ENCODE results near the gene MRPL53. TPM values are rescaled to one million over a fixed set of nuclear protein-coding genes. Genes with fewer than 3 reads are reported as not detected.
"Not testable (repeated sequence)": the region's sequence is repeated elsewhere in the genome, so short reads cannot be mapped to it uniquely, and the experiment has no call there.

MRPL53 gene
- total and polyA plus RNA-seq, 2 experiments from 2014 or later: 18.5 to 71.0 TPM

- no peaks in the 10 kb centered on the region for H4K20me1 ChIP-seq (ENCODE audit: insufficient read depth)
- no peaks in the 10 kb centered on the region for H3K27me3 ChIP-seq (replicated peaks; ENCODE audit: insufficient read depth)
- H3K4me3 ChIP-seq: peak overlapping the region; percentile 90
- H2AFZ ChIP-seq: peak overlapping the region; percentile 83
- H3K36me3 ChIP-seq (ENCODE audit: low read depth): no peaks in the 10 kb centered on the region; the same call in 1 of the 2 replicates
- peak overlapping the region; percentile 92 for H3K27ac ChIP-seq
- no peaks in the 10 kb centered on the region; the same call in 1 of the 2 replicates for H3K4me1 ChIP-seq (ENCODE audit: insufficient read depth)
- peak overlapping the region; percentile 89 for H3K4me2 ChIP-seq (ENCODE audit: unreplicated experiment)
- peaks cover 11% of the 10 kb centered on the region for H3F3A ChIP-seq (ENCODE audit: insufficient read depth)
- H3K9ac ChIP-seq: peak overlapping the region; percentile 93
- TF ChIP-seq EZH2 (IDR thresholded peaks at IDR 0.05; ENCODE audit: insufficient read depth, poor library complexity, severe bottlenecking) (no peak), EZH2phosphoT487 (IDR thresholded peaks at IDR 0.05; ENCODE audit: insufficient read depth, low read depth) (no peak)
- peak; percentile 47 for DNase-seq
- WGBS, 2 experiments (ENCODE audit: low coverage in 1 of 2, low lambda C conversion rate in 2 of 2, missing lambda C conversion rate in 2 of 2): 1% methylated on average over 13 of the region's 13 CpGs
- H3K9me3 ChIP-seq (ENCODE audit: low read depth): no peaks in the 10 kb centered on the region
- H3K79me2 ChIP-seq (ENCODE audit: insufficient read depth): peaks cover 41% of the 10 kb centered on the region
- no peaks in the 10 kb centered on the region for H3K9me2 ChIP-seq (ENCODE audit: insufficient read depth)
- in situ Hi-C loops (cut with MboI): no loop called here
Measured at GRCh38 chr2:74464406-74464805, 8.1 kb downstream of the MRPL53 start.

DNA sequence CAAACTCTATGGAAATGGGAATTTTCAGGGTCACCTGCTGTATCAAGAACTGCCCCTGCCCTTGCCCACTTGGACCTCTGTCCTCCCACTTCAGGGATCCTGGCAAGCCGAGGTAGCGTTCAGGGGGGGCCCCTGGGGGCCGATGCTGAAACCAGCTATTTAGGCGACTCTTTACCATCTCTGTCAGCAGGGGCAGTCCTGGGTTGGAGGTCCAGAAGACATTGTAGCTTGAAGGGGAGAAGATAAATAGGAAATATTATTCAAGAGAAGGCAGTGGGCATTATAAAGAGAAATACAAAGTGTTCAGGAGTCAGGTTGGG, 9.7 kb downstream of the MRPL53 start:
- Histone ChIP-seq H3K4me1 (ENCODE audit: insufficient read depth) (no peaks in the 10 kb centered on the region; the same call in 1 of the 2 replicates), H3K4me2 (ENCODE audit: unreplicated experiment) (no peak overlapping the region), H3K4me3 (no peak overlapping the region), H3K9me2 (ENCODE audit: insufficient read depth) (no peaks in the 10 kb centered on the region), H2AFZ (no peak overlapping the region), H3K36me3 (ENCODE audit: low read depth) (no peaks in the 10 kb centered on the region; the same call in 1 of the 2 replicates), H3K79me2 (ENCODE audit: insufficient read depth) (peaks cover 51% of the 10 kb centered on the region), H3K27ac (no peak overlapping the region), H3F3A (ENCODE audit: insufficient read depth) (peaks cover 11% of the 10 kb centered on the region), H4K20me1 (ENCODE audit: insufficient read depth) (no peaks in the 10 kb centered on the region), H3K9ac (no peak overlapping the region), H3K27me3 (replicated peaks; ENCODE audit: insufficient read depth) (no peaks in the 10 kb centered on the region), H3K9me3 (ENCODE audit: low read depth) (no peaks in the 10 kb centered on the region)
- 72 to 74% methylated on average over 4 of the region's 4 CpGs for WGBS, 2 experiments (ENCODE audit: low coverage in 1 of 2, low lambda C conversion rate in 2 of 2, missing lambda C conversion rate in 2 of 2)
- TF ChIP-seq EZH2phosphoT487 (IDR thresholded peaks at IDR 0.05; ENCODE audit: insufficient read depth, low read depth): no peak
- in situ Hi-C loops (cut with MboI): no loop called here
- no peak for DNase-seq

DNA sequence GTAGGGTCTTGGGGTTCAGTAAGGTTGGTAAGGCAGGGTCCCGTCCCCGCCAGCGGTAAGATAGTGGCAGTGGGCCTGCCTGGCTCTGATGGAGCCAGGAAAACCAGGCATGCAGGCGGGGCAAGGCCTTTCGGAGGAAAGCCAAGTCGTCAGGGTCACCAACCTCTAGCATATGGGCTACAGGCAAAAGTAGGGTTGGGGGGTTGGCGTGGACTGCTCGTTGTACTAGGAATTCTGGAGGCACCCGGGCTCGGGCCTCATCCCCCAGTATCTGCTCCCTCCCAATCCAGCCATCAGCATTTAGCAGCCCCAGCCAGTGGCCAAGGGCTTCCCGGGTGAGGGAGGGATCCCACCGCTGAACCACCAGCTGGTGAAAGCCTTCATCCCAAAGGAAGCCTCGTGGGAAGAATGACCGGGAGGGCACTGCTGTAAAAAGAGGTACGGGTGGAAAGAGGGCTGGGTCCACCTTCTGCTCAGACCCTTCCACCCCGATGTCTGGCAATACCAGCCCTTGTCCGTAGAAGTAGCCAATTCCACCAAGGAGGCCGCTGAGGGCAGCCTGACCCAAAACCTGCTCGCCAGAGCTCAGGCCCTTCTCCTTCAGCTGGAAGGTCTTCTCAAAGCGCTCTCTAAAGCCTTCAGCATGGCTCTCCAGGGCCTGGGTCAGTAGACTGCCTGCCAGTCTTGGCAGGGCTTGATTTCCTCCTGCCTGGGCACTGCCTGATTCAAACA, 10.3 kb downstream of the MRPL53 start:
- no peak overlapping the region for H3K4me2 ChIP-seq (ENCODE audit: unreplicated experiment)
- H3F3A ChIP-seq (ENCODE audit: insufficient read depth): peaks cover 7% of the 10 kb centered on the region
- H4K20me1 ChIP-seq (ENCODE audit: insufficient read depth): no peaks in the 10 kb centered on the region
- no peaks in the 10 kb centered on the region; the same call in 1 of the 2 replicates for H3K4me1 ChIP-seq (ENCODE audit: insufficient read depth)
- no peak overlapping the region for H2AFZ ChIP-seq
- no peaks in the 10 kb centered on the region for H3K27me3 ChIP-seq (replicated peaks; ENCODE audit: insufficient read depth)
- no peaks in the 10 kb centered on the region for H3K9me2 ChIP-seq (ENCODE audit: insufficient read depth)
- peaks cover 51% of the 10 kb centered on the region for H3K79me2 ChIP-seq (ENCODE audit: insufficient read depth)
- in situ Hi-C loops (cut with MboI): no loop called here
- TF ChIP-seq EZH2 (IDR thresholded peaks at IDR 0.05; ENCODE audit: insufficient read depth, poor library complexity, severe bottlenecking) (no peak), EZH2phosphoT487 (IDR thresholded peaks at IDR 0.05; ENCODE audit: insufficient read depth, low read depth) (no peak)
- 75% methylated on average over 20 of the region's 20 CpGs for WGBS, 2 experiments (ENCODE audit: low coverage in 1 of 2, low lambda C conversion rate in 2 of 2, missing lambda C conversion rate in 2 of 2)
- H3K4me3 ChIP-seq: no peak overlapping the region
- no peak overlapping the region for H3K9ac ChIP-seq
- DNase-seq: no peak
- no peaks in the 10 kb centered on the region; the same call in 1 of the 2 replicates for H3K36me3 ChIP-seq (ENCODE audit: low read depth)
- H3K27ac ChIP-seq: no peak overlapping the region
- no peaks in the 10 kb centered on the region for H3K9me3 ChIP-seq (ENCODE audit: low read depth)

GRCh38 chr2:74461187-74462053, 11.1 kb downstream of the MRPL53 start:
- Histone ChIP-seq H3K79me2 (ENCODE audit: insufficient read depth) (peaks cover 52% of the 10 kb centered on the region), H3K4me3 (no peak overlapping the region), H3K27ac (no peak overlapping the region), H3K9ac (no peak overlapping the region), H3K4me1 (ENCODE audit: insufficient read depth) (no peaks in the 10 kb centered on the region; the same call in 1 of the 2 replicates), H2AFZ (no peak overlapping the region), H3K4me2 (ENCODE audit: unreplicated experiment) (no peak overlapping the region), H3K9me2 (ENCODE audit: insufficient read depth) (no peaks in the 10 kb centered on the region), H3F3A (ENCODE audit: insufficient read depth) (peaks cover 10% of the 10 kb centered on the region), H3K27me3 (replicated peaks; ENCODE audit: insufficient read depth) (no peaks in the 10 kb centered on the region), H3K36me3 (ENCODE audit: low read depth) (no peaks in the 10 kb centered on the region; the same call in 1 of the 2 replicates), H3K9me3 (ENCODE audit: low read depth) (no peaks in the 10 kb centered on the region), H4K20me1 (ENCODE audit: insufficient read depth) (no peaks in the 10 kb centered on the region)
- DNase-seq: no peak
- in situ Hi-C loops (cut with MboI): no loop called here
- 86 to 88% methylated on average over 27 of the region's 27 CpGs for WGBS, 2 experiments (ENCODE audit: low coverage in 1 of 2, low lambda C conversion rate in 2 of 2, missing lambda C conversion rate in 2 of 2)
- TF ChIP-seq EZH2 (IDR thresholded peaks at IDR 0.05; ENCODE audit: insufficient read depth, poor library complexity, severe bottlenecking) (no peak), EZH2phosphoT487 (IDR thresholded peaks at IDR 0.05; ENCODE audit: insufficient read depth, low read depth) (no peak)

DNA sequence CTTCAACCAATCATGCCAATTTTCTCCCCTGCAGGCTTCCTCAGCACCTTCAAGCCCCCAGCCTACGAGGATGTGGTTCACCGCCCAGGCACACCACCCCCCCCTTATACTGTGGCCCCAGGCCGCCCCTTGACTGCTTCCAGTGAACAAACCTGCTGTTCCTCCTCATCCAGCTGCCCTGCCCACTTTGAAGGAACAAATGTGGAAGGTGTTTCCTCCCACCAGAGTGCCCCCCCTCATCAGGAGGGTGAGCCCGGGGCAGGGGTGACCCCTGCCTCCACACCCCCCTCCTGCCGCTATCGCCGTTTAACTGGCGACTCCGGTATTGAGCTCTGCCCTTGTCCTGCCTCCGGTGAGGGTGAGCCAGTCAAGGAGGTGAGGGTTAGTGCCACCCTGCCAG, 12.3 kb downstream of the MRPL53 start:
- H3K4me2 ChIP-seq (ENCODE audit: unreplicated experiment); H4K20me1 ChIP-seq (ENCODE audit: insufficient read depth); DNase-seq; H3K36me3 ChIP-seq (ENCODE audit: low read depth); H3K9me2 ChIP-seq (ENCODE audit: insufficient read depth); H3K4me1 ChIP-seq (ENCODE audit: insufficient read depth); H3K9me3 ChIP-seq (ENCODE audit: low read depth); H3K4me3 ChIP-seq; H3K27ac ChIP-seq; H2AFZ ChIP-seq; in situ Hi-C loops (cut with MboI); H3F3A ChIP-seq (ENCODE audit: insufficient read depth); H3K9ac ChIP-seq; H3K27me3 ChIP-seq (replicated peaks; ENCODE audit: insufficient read depth): not testable (repeated sequence)
- 71 to 76% methylated on average over 4 to 10 of the region's 10 CpGs for WGBS, 2 experiments (ENCODE audit: low coverage in 1 of 2, low lambda C conversion rate in 2 of 2, missing lambda C conversion rate in 2 of 2)
- H3K79me2 ChIP-seq (ENCODE audit: insufficient read depth): peaks cover 52% of the 10 kb centered on the region

- H2AFZ ChIP-seq; in situ Hi-C loops (cut with MboI); H3K9me3 ChIP-seq (ENCODE audit: low read depth); H3K9me2 ChIP-seq (ENCODE audit: insufficient read depth); H3K27ac ChIP-seq; DNase-seq; H3K27me3 ChIP-seq (replicated peaks; ENCODE audit: insufficient read depth); H3F3A ChIP-seq (ENCODE audit: insufficient read depth); H4K20me1 ChIP-seq (ENCODE audit: insufficient read depth); H3K4me1 ChIP-seq (ENCODE audit: insufficient read depth); H3K36me3 ChIP-seq (ENCODE audit: low read depth): not testable (repeated sequence)
- H3K4me2 ChIP-seq (ENCODE audit: unreplicated experiment): peak overlapping the region; percentile 93
- peak overlapping the region; percentile 84 for H3K9ac ChIP-seq
- WGBS, 2 experiments (ENCODE audit: low coverage in 1 of 2, low lambda C conversion rate in 2 of 2, missing lambda C conversion rate in 2 of 2): 62 to 71% methylated on average over 13 of the region's 13 CpGs
- peak overlapping the region; percentile 87 for H3K4me3 ChIP-seq
- peaks cover 52% of the 10 kb centered on the region for H3K79me2 ChIP-seq (ENCODE audit: insufficient read depth)
Measured at GRCh38 chr2:74459503-74460118, 12.9 kb downstream of the MRPL53 start.

Measured in GM23248 (cell line).